ENCODE data around the gene DHRS12.

DHRS12 gene

GRCh38 chr13:51778392-51778791 lies 25.6 kb downstream of the DHRS12 start:
- DNase-seq, result no peak

DNA sequence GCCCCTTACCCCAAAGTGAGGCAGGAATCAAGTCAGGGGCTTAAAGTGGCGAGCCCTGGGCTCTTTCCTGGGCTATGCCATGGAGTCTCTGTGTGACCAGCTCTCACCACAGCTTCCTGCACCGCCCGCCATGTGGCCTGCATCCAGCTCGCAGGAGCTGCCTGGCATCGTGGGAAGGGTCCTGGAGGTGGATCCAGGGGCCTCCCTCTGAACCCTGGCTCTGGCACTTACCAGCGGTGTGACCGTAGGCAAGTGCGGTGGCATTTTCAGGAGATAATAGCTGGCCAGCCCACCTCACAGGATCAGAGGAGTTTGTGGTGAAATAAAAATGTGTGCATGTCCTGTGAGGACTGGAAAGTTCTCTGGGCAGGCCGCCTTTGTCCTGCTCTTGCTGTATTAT lies 26.0 kb downstream of the DHRS12 start:
- DNase-seq, result no peak

- DNase-seq, result no peak
Measured at GRCh38 chr13:51776179-51776578, 27.8 kb downstream of the DHRS12 start.

- DNase-seq, result no peak
Measured at GRCh38 chr13:51773515-51773914, 30.4 kb downstream of the DHRS12 start.

DNA sequence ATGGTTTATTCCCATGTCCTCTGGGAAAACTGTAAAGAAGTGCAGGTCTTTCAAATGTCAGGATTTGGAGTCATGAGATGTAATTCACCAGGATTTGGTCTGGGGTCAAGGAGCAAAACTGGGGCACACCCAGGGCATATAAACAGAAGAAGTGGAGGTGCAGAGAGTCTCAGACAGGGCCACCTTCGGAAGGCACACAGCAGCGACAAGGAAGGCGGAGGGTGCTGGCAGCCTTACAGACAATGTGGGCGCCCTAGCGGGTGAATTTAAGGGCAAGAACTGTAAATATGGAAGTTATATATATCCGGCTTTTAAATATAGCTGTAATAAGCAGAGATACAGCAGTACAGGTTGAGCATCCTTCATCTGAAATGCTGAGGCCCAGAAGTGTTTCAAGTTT lies 31.2 kb downstream of the DHRS12 start:
- no peak for DNase-seq

DNA sequence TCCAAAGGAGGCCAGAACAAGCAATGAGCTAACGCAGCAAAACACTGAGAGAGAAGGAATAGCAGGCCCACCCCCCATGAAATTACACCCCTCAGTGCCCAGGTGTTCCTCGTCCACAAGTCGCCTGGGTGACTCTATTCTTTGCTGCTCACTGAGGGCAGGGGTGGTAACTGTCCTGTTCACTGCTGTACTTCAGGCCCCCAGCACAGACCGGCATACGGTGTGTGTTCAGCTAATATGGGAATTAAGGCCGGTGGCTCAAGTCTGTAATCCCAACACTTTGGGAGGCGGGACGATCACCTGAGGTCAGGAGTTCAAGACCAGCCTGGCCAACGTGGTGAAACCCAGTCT lies 31.9 kb downstream of the DHRS12 start:
- DNase-seq, result no peak

DNA sequence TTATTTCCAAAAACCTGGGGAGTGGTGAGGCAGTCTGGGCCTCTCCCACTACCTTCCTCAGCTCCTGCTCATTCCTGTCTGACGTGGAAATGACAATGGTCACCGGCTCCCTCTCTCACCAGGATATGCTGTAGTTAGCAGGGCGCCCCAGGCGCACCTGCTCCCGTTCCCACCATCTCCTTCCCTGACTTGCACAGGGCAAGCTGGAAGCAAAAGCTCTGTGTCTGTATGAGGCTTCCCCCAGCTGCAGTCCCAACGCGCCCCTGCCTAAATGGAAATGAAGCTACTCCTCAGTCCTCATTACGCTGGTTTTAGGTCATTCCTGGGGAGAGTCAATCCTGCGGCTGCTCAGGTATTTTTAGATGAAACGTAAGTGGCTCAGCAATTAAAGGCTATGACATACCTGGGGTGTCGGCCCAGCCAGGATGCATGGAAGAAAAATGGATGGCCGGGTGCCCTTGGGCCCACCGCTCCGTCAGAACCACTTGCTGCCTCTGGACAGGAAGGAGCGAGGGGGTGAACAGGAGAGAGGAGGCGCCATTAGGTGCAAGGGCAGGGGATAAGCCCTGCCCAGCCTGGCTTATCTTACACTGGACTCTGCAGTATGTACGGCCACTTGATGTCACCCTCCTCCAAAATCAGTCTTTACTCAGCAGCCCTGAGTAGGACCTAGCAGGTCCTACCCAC lies 32.4 kb downstream of the DHRS12 start:
- no peak for DNase-seq

- no peak for DNase-seq
Measured at GRCh38 chr13:51770681-51771417, 33.1 kb downstream of the DHRS12 start.

DNA sequence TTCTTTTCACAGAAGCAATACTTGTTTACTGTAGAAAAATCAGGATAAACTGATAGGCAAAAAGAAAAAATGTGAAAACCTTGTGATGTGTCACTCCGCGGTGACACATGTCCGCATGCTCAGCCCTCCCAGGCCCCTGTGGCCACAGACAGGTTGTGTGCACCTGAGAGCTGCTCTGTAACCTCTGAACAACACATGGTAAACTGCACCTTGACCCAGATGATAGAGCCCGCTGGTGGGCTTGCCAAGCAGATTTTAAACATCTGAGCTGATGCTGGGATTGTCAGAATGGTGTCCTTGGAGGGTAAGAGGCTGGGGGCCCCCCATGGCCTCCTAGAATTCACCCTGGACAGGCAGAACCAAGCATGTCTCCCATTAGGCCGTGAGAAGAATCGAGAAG lies 33.8 kb downstream of the DHRS12 start:
- no peak for DNase-seq

DNA sequence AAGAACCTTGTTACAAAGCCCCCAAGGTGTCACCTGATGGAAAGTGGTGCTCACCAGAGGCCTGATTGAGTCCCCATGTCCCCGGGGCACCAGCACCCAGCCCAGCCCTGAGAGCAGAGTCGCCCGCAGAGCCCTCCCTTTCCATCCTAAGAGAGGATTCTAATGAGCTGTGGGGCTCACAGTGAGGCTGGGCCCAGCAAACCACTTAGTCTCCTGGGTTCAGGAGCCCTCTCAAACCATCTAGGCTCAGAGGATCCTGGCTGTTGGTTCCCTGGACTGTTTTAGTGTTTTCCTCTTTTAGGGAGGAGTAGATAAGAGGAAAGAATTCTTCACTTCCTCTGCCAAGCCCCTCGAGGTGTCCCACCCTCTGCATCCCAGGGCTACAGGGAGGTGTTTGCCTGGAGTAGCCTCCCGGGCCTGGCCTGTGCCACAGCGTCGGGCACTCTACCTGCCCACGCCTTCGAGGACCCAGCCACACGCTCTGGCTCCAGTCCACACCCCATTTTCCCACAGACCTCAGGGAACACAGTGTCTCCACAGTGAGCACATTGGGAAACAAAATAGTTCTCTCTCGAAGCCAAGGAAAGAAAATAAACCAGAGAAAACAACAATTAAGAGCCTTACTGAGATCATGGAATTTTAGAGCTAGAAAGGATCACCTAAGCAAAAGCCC lies 34.4 kb downstream of the DHRS12 start:
- no peak for DNase-seq

DNA sequence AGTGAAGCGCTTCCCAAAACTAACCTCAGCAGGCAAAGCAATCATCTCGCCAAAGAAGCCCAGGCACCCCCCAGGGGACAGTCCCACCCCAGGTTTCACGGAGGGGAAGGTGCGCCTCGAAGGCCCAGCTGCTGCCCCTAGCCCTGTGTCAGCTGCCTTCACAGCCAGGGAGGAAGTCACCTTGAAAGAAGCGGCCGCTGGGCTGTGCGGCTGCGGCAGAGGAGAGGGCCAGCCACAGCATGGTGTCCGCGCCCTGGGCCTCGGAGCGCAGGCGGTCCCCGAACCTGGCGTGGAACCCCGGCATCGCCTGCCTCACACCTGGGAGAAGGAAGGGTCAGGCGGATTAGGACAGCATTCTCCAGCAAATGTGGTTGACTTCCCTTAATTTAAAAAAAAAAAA lies 35.0 kb downstream of the DHRS12 start:
- DNase-seq, result no peak

GRCh38 chr13:51768378-51768921 lies 35.5 kb downstream of the DHRS12 start:
- DNase-seq, result no peak

- DNase-seq, result no peak
Measured at GRCh38 chr13:51767100-51767499, 36.9 kb downstream of the DHRS12 start.

DNA sequence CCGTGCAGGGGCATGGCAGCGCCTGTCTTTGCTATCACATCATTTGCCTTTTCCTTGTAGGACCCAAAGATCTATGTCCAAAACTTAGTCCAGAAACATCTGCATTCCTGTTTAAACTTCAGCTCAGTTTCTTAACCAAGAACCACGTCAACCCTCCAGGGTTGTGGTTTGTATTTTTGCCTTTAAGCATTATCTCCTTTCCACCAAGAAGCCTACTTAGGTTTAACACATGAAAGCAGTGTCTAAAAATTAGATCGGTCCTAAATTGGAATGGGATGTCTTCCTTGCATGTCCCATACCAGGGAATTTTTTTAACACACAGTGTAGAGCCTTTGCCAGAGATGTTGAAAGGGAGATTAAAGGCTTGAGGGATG lies 38.8 kb downstream of the DHRS12 start:
- no peak for DNase-seq

DNA sequence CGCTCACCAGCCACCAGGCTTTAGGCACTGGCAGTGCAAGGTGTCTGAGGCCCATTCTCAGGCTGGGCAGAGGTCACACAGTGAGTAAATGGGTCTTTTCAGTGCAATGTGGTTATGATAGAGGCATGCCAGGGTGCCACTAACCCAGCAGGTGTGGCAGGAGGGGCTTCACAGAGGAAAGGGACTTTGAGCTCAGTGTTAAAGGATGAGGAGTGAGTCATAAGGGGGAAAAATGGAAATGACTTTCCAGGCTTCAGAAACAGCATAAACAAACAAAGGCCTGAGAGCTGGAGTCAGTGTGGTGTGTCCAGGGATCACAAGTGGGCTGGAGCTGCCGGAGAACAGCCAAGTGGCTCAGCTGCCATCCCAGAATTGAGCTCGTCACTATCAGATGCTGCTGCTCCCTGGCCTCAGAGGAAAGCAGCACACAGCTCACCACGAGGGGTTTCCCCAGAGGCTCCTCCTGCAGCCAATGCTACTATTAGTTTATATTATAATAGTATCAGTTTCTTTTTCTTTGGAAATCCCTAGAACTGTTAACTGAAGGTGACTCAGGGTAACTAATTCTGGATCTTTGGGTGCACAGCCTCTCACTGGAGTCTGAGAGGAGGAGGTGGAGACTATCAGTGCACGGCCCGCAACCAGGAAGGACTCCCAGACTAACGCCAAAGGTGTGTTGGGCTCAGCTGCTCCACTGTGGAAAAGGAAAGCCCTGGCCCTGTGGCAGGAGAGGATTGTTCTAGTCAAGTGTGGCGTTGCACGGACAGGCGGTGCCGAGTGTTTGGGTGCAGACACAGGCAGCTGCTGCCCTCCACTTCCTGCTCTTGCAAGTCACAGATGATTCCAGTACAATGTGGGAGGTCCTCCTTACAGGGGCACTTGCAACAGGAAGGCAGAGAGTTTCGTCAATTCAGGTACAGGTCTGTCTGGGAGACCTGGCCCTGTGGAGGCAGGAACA lies 39.5 kb downstream of the DHRS12 start:
- peak; percentile 81 for DNase-seq

GRCh38 chr13:51763486-51763885 lies 40.5 kb downstream of the DHRS12 start:
- DNase-seq, result no peak

DNA sequence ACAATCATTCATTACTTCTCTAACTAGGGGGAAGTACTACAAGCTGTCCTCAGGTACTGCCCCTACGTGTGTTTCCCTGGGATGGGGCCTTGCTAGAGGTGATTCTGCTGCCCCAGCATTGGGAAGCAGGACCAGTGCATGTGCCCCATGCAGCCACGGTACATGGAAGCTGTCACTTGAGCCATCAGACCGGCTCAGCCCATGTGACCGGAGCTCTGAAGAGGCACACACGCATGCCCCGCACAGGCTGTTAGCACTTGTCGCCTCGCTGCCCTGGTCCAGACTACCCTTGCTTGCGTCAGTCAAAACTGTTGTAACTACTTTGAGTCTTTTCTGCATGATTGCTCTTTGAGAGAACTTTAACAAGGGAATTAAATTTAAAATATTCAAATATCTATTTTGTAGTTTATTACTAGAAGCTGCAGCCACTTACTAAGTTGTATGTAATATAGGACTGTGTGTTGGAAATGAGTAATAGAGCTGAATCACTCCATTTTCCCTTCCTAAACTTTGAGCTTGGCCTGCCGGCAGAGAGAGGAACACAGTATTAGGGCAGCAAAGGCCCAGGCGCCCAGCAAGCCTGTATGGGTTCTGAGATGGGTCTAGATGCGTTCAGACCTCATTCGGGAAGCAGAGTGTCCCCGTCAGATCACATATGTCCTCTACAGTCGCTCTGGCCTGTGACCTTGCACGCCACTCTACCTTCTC lies 42.2 kb downstream of the DHRS12 start:
- DNase-seq, result no peak

- no peak for DNase-seq
Measured at GRCh38 chr13:51760592-51760991, 43.4 kb downstream of the DHRS12 start.

DNA sequence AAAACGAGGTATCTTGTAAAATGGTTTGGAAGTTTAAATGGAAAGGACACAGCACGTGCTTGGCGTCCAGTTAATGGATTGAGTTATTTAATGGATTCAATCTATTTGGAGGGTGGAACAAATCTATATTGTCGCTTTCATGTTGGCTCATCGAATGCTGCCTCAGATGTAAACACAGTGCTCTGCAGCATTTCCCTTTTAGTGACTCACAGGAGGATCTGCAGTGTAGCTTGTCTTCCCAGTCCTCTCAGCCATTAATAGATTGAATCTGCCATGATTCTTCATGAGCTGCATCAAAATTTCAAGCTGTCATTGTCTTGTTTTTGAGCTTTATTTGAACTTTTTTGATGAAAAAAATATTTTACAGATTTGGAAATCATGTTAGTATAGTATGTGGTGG lies 44.7 kb downstream of the DHRS12 start:
- DNase-seq, result no peak

DNA sequence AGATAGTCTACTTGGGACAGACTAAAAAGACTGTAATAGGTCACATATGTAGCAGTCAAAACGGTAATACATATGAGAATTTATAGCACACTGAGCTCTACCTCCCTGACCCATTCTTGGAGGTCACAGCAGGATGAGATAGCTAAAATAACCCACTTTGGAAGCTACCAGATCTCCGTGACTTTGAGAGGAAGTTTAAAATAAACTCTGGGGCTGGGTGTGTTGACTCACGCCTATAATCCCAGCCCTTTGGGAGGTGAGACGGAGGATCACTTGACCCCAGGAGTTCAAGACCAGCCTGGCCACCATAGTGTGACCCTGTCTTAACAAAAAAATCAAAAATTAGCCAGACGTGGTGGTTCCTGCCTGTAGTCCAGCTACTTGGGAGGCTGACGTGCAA lies 45.3 kb downstream of the DHRS12 start:
- DNase-seq, result no peak

DNA sequence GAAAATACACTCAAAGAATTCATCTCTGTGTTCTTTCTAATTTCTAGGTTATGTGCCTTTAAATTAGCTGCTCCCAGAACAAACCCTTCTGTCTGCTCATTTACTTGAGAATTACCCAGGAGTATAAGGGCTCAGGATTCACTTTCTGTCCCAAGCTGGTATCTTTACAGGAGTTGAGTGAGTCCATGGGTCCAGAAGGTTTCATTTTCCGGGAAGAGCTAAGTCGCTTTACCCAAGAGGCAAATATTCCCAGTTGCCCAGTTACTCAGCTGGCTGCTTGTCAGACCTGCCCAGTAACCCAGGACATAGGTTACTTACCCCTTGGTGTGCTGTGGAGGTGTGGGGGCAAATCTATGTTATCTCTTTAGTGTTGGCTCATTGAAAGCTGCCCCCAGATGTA lies 47.3 kb downstream of the DHRS12 start:
- DNase-seq, result no peak

Measured in activated CD4-positive, alpha-beta T cell treated with anti-CD3 and anti-CD28 coated beads for 48 hours (primary cell).